ENCODE data around the gene PHOX2A.
"Not testable (repeated sequence)": the region's sequence is repeated elsewhere in the genome, so short reads cannot be mapped to it uniquely, and the experiment has no call there.

Gene PHOX2A

GRCh38 chr11:72244060-72244360 lies at the start of gene PHOX2A:
Gene PHOX2A, minus strand, starts transcription at chr11:72244176. Its CDS starts 172 bp downstream, at chr11:72244004.
- no peak for DNase-seq

- no peak for DNase-seq
These were observed 49.4 kb upstream of the PHOX2A start for GRCh38 chr11:72293391-72293790.

GRCh38 chr11:72292106-72292785 lies 48.3 kb upstream of the PHOX2A start:
- no peak for DNase-seq

- peak in 1 of 2 donors; percentile 13 for DNase-seq
These were observed 46.8 kb upstream of the PHOX2A start for GRCh38 chr11:72290741-72291140.

GRCh38 chr11:72287293-72287692 lies 43.3 kb upstream of the PHOX2A start:
- no peak for DNase-seq

- DNase-seq, result no peak
These were observed 40.0 kb upstream of the PHOX2A start for GRCh38 chr11:72283947-72284346.

GRCh38 chr11:72280726-72281315 lies 36.8 kb upstream of the PHOX2A start:
- no peak for DNase-seq

GRCh38 chr11:72280037-72280436 lies 36.1 kb upstream of the PHOX2A start:
- DNase-seq, result no peak

- DNase-seq, result no peak
These were observed 34.9 kb upstream of the PHOX2A start for GRCh38 chr11:72278905-72279304.

- DNase-seq, result no peak
These were observed 30.5 kb upstream of the PHOX2A start for GRCh38 chr11:72274435-72274834.

GRCh38 chr11:72271980-72272379 lies 28.0 kb upstream of the PHOX2A start:
- DNase-seq, result no peak

GRCh38 chr11:72267956-72268617 lies 24.1 kb upstream of the PHOX2A start:
- no peak for DNase-seq

- DNase-seq, result not testable (repeated sequence)
These were observed 23.0 kb upstream of the PHOX2A start for GRCh38 chr11:72266960-72267359.

- no peak for DNase-seq
These were observed 22.0 kb upstream of the PHOX2A start for GRCh38 chr11:72265951-72266350.

- no peak for DNase-seq
These were observed 19.4 kb upstream of the PHOX2A start for GRCh38 chr11:72263361-72263760.

- no peak for DNase-seq
These were observed 16.6 kb upstream of the PHOX2A start for GRCh38 chr11:72260574-72260973.

GRCh38 chr11:72259490-72259889 lies 15.5 kb upstream of the PHOX2A start:
- DNase-seq, result no peak

- no peak for DNase-seq
These were observed 13.6 kb upstream of the PHOX2A start for GRCh38 chr11:72257570-72257969.

GRCh38 chr11:72254299-72254993 lies 10.5 kb upstream of the PHOX2A start:
- no peak for DNase-seq

GRCh38 chr11:72253392-72253791 lies 9.4 kb upstream of the PHOX2A start:
- no peak for DNase-seq

- no peak for DNase-seq
These were observed 7.6 kb upstream of the PHOX2A start for GRCh38 chr11:72251614-72252013.

GRCh38 chr11:72250661-72251464 lies 6.9 kb upstream of the PHOX2A start:
- no peak for DNase-seq

GRCh38 chr11:72249961-72250360 lies 6.0 kb upstream of the PHOX2A start:
- DNase-seq, result no peak

All from CD4-positive, alpha-beta T cell treated with Interleukin-4 for 1 hour (primary cell).